Glutamatergic neuron (in vitro differentiated cells): Measurements from ENCODE around the gene ING2. TPM values are rescaled to one million over a fixed set of nuclear protein-coding genes. Genes with fewer than 3 reads are reported as not detected.

Experiments
- DNase-seq: peaks from one replicate; pipeline ENCODE4 v3.0.0; 2022
- H3K27ac Mint-ChIP-seq: one replicate; pipeline ENCODE4 v1.8.0; 2020; ENCODE audit warnings: mild to moderate bottlenecking, mixed read lengths, inconsistent platforms; ENCODE audit not compliant: unreplicated experiment
- H3K27me3 Mint-ChIP-seq: one replicate; pipeline ENCODE4 v1.8.0; 2020; ENCODE audit warnings: mild to moderate bottlenecking, moderate library complexity, mixed read lengths, inconsistent platforms; ENCODE audit not compliant: unreplicated experiment
- H3K36me3 Mint-ChIP-seq: one replicate; pipeline ENCODE4 v1.8.0; 2020; ENCODE audit warnings: mild to moderate bottlenecking, mixed read lengths, inconsistent platforms; ENCODE audit not compliant: unreplicated experiment
- H3K4me1 Mint-ChIP-seq: one replicate; pipeline ENCODE4 v1.8.0; 2020; ENCODE audit warnings: mild to moderate bottlenecking, low read depth, mixed read lengths, inconsistent platforms; ENCODE audit not compliant: unreplicated experiment
- H3K4me3 Mint-ChIP-seq: one replicate; pipeline ENCODE4 v1.8.0; 2020; ENCODE audit warnings: mild to moderate bottlenecking, mixed read lengths, inconsistent platforms; ENCODE audit not compliant: unreplicated experiment
- H3K9me3 Mint-ChIP-seq: one replicate; pipeline ENCODE4 v1.8.0; 2020; ENCODE audit warnings: mild to moderate bottlenecking, moderate library complexity, mixed read lengths, inconsistent platforms; ENCODE audit not compliant: unreplicated experiment
- CTCF ChIP-seq: fragments of 200-600 bp; sonication (generic); IDR thresholded peaks from one replicate; pipeline ENCODE4 v1.5.0; 2021; ENCODE audit not compliant: partially characterized antibody, unreplicated experiment
- total RNA-seq: library from RNA; stranded (reverse); fragmentation: NEBNext Ultra II Directional; extraction: Animal tissue kit (Norgen Biotek cat#: 25700); gene quantifications from one replicate; pipeline ENCODE4 v1.2.1, GENCODE V29; 2021; ENCODE audit not compliant: unreplicated experiment

ING2 gene
- total RNA-seq, 1 donor from 2014 or later: 4.8 TPM

- peaks cover 4% of the 10 kb centered on the region for H3K9me3 Mint-ChIP-seq
- DNase-seq: no peak
- H3K27ac Mint-ChIP-seq: no peak overlapping the region
- no peaks in the 10 kb centered on the region for H3K4me1 Mint-ChIP-seq
- no peak for TF ChIP-seq CTCF
- peaks cover 1% of the 10 kb centered on the region for H3K27me3 Mint-ChIP-seq
- H3K4me3 Mint-ChIP-seq: no peak overlapping the region
- H3K36me3 Mint-ChIP-seq: peaks cover 5% of the 10 kb centered on the region
Observed at GRCh38 chr4:183467246-183467645, 37.6 kb upstream of the ING2 start.

- TF ChIP-seq CTCF: no peak
- Mint-ChIP-seq H3K9me3 (peaks cover 4% of the 10 kb centered on the region), H3K4me3 (no peak overlapping the region), H3K36me3 (peaks cover 5% of the 10 kb centered on the region), H3K27me3 (peaks cover 1% of the 10 kb centered on the region), H3K27ac (no peak overlapping the region), H3K4me1 (no peaks in the 10 kb centered on the region)
- DNase-seq: no peak
Observed at GRCh38 chr4:183468210-183469095, 36.4 kb upstream of the ING2 start.

GRCh38 chr4:183469285-183469684 is 35.6 kb upstream of the ING2 start:
- Mint-ChIP-seq H3K9me3 (peaks cover 3% of the 10 kb centered on the region), H3K27ac (no peak overlapping the region), H3K4me1 (no peaks in the 10 kb centered on the region), H3K27me3 (peaks cover 1% of the 10 kb centered on the region), H3K36me3 (peaks cover 5% of the 10 kb centered on the region), H3K4me3 (no peak overlapping the region)
- TF ChIP-seq CTCF: no peak
- DNase-seq: no peak

DNA sequence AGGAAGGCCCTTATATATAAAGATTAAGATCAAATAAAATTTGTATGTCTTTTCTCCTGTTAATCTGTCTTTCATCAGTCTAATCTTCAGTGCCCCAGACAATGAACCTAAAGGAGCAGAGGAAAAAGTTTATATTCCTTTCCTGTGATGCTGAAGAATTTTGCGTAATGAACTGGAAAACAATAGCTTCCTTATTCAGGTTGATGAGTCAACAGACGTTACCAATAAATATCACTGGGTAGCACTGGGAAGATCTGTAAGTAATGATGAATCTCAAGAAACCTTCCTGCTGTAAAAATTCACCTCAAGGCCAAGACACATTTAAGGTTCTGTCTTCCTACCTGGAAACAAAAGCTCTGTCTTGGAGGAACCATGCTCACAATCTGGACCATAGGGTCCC is 34.9 kb upstream of the ING2 start:
- no peak overlapping the region for H3K4me3 Mint-ChIP-seq
- no peaks in the 10 kb centered on the region for H3K4me1 Mint-ChIP-seq
- H3K27ac Mint-ChIP-seq: no peak overlapping the region
- TF ChIP-seq CTCF: no peak
- peaks cover 1% of the 10 kb centered on the region for H3K27me3 Mint-ChIP-seq
- peaks cover 3% of the 10 kb centered on the region for H3K9me3 Mint-ChIP-seq
- peaks cover 5% of the 10 kb centered on the region for H3K36me3 Mint-ChIP-seq
- no peak for DNase-seq

DNA sequence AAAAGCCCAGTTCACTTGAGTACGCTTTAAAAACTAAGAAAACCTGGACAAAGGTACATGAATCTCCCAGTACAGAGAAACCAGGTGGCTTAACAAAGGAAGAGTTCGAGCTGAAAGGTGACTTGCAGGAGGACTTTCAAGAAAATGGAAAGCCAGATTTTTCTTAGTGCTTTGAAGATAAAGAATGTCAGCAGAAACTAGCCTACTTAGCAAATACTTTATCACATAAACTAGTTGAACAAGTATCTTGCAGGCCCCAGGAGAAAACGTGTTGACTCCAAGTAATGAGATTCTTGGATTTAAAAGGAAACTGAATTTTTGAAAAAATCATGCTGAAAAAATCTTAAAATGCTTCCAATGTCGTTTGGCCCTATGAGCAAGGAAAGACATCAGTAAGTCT is 34.0 kb upstream of the ING2 start:
- peaks cover 3% of the 10 kb centered on the region for H3K9me3 Mint-ChIP-seq
- H3K27me3 Mint-ChIP-seq: peaks cover 1% of the 10 kb centered on the region
- DNase-seq: no peak
- no peak for TF ChIP-seq CTCF
- H3K36me3 Mint-ChIP-seq: peaks cover 5% of the 10 kb centered on the region
- no peaks in the 10 kb centered on the region for H3K4me1 Mint-ChIP-seq
- no peak overlapping the region for H3K27ac Mint-ChIP-seq
- no peak overlapping the region for H3K4me3 Mint-ChIP-seq
